DOHH2 (cell line): ENCODE results near the gene ICOS.

ENCODE experiments used
- H3F3A ChIP-seq: fragments of 200-600 bp; sonication (generic), shearing (Covaris generic); 2 replicates; pipeline ENCODE4 v1.6.0; 2016; ENCODE audit warnings: antibody characterized with exemption, mild to moderate bottlenecking; ENCODE audit not compliant: control insufficient read depth, insufficient read depth
- H3K27ac ChIP-seq: fragments of 200-600 bp; sonication (generic); 2 replicates; pipeline ENCODE4 v1.5.1; 2014; ENCODE audit warnings: low read depth, mild to moderate bottlenecking, low read length, moderate library complexity
- H3K27me3 ChIP-seq: fragments of 200-600 bp; sonication (generic); 2 replicates; pipeline ENCODE4 v1.6.1; 2014; ENCODE audit warnings: mild to moderate bottlenecking, low read length, mixed read lengths; ENCODE audit not compliant: control insufficient read depth
- H3K36me3 ChIP-seq: fragments of 200-600 bp; sonication (generic); 2 replicates; pipeline ENCODE4 v1.6.1; 2014; ENCODE audit warnings: mild to moderate bottlenecking, low read length, moderate library complexity, mixed read lengths; ENCODE audit not compliant: control insufficient read depth
- H3K4me1 ChIP-seq: fragments of 200-600 bp; sonication (generic); 2 replicates; pipeline ENCODE4 v1.6.1; 2014; ENCODE audit warnings: mild to moderate bottlenecking, low read length, mixed read lengths; ENCODE audit not compliant: control insufficient read depth
- H3K4me2 ChIP-seq: fragments of 200-600 bp; sonication (generic); 2 replicates; pipeline ENCODE4 v1.6.0; 2014; ENCODE audit warnings: mild to moderate bottlenecking, low read length, moderate library complexity
- H3K4me3 ChIP-seq: fragments of 200-600 bp; sonication (generic); 2 replicates; pipeline ENCODE4 v1.5.1; 2014; ENCODE audit warnings: mild to moderate bottlenecking, low read length, mixed read lengths
- H3K79me2 ChIP-seq: fragments of 200-600 bp; sonication (generic); 2 replicates; pipeline ENCODE4 v1.6.1; 2014; ENCODE audit warnings: mild to moderate bottlenecking, low read length, mixed read lengths; ENCODE audit not compliant: control insufficient read depth
- H3K9me2 ChIP-seq: fragments of 200-600 bp; sonication (generic); replicated peaks from 2 replicates; pipeline ENCODE4 v1.6.1; 2014; ENCODE audit warnings: mild to moderate bottlenecking, low read length, mixed read lengths; ENCODE audit not compliant: control insufficient read depth
- H3K9me3 ChIP-seq: fragments of 200-600 bp; sonication (generic); 2 replicates; pipeline ENCODE4 v1.6.1; 2014; ENCODE audit warnings: antibody characterized with exemption, low read length, mixed read lengths; ENCODE audit not compliant: control insufficient read depth, insufficient read depth
- H4K20me1 ChIP-seq: fragments of 200-600 bp; sonication (generic); 2 replicates; pipeline ENCODE4 v1.6.0; 2014; ENCODE audit warnings: low read depth, mild to moderate bottlenecking, antibody characterized with exemption, low read length, moderate library complexity; ENCODE audit not compliant: control insufficient read depth, insufficient read depth
- CTCF ChIP-seq: fragments of 200-600 bp; sonication (generic); IDR thresholded peaks from one replicate; pipeline ENCODE4 v1.5.1; 2014; ENCODE audit warnings: antibody characterized with exemption, mild to moderate bottlenecking, low read depth, low read length; ENCODE audit not compliant: poor library complexity, severe bottlenecking
- EZH2phosphoT487 ChIP-seq: fragments of 200-600 bp; sonication (generic); IDR thresholded peaks from 2 replicates; pipeline ENCODE4 v1.6.1; 2017; ENCODE audit warnings: borderline replicate concordance, mild to moderate bottlenecking, antibody characterized with exemption, low read length, moderate library complexity, mixed read lengths

Gene ICOS

GRCh38 chr2:203905656-203906055 is 30.9 kb upstream of the ICOS start:
- no peaks in the 10 kb centered on the region for H3K9me2 ChIP-seq
- H3K27me3 ChIP-seq = peaks cover 8% of the 10 kb centered on the region; the same call in 1 of the 2 replicates
- H3K4me2 ChIP-seq = no peak overlapping the region
- no peaks in the 10 kb centered on the region for H3K36me3 ChIP-seq
- H3K9me3 ChIP-seq = peaks cover 8% of the 10 kb centered on the region
- H3K4me3 ChIP-seq = no peak overlapping the region
- no peaks in the 10 kb centered on the region for H3K4me1 ChIP-seq
- no peaks in the 10 kb centered on the region for H3F3A ChIP-seq
- TF ChIP-seq CTCF (no peak), EZH2phosphoT487 (no peak)
- no peaks in the 10 kb centered on the region for H3K79me2 ChIP-seq
- no peaks in the 10 kb centered on the region for H4K20me1 ChIP-seq
- H3K27ac ChIP-seq = no peak overlapping the region

- Histone ChIP-seq H3K4me3 (no peak overlapping the region), H3K36me3 (no peaks in the 10 kb centered on the region), H3K4me1 (no peaks in the 10 kb centered on the region), H3K9me2 (no peaks in the 10 kb centered on the region), H4K20me1 (no peaks in the 10 kb centered on the region), H3F3A (no peaks in the 10 kb centered on the region), H3K27me3 (peaks cover 8% of the 10 kb centered on the region; the same call in 1 of the 2 replicates), H3K9me3 (no peaks in the 10 kb centered on the region), H3K27ac (no peak overlapping the region), H3K79me2 (no peaks in the 10 kb centered on the region), H3K4me2 (no peak overlapping the region)
- TF ChIP-seq EZH2phosphoT487 = no peak
- TF ChIP-seq CTCF = no peak
Observed at GRCh38 chr2:203908066-203908796, 28.3 kb upstream of the ICOS start.

GRCh38 chr2:203908797-203909185 is 27.8 kb upstream of the ICOS start:
- Histone ChIP-seq H3K4me3 (no peak overlapping the region), H3K9me2 (no peaks in the 10 kb centered on the region), H3K4me2 (no peak overlapping the region), H3K9me3 (no peaks in the 10 kb centered on the region), H4K20me1 (no peaks in the 10 kb centered on the region), H3K36me3 (no peaks in the 10 kb centered on the region), H3K27me3 (peaks cover 8% of the 10 kb centered on the region; the same call in 1 of the 2 replicates), H3F3A (no peaks in the 10 kb centered on the region), H3K27ac (no peak overlapping the region), H3K4me1 (no peaks in the 10 kb centered on the region), H3K79me2 (no peaks in the 10 kb centered on the region)
- TF ChIP-seq CTCF (no peak), EZH2phosphoT487 (no peak)
